GM19452 (cell line): ENCODE results near the gene LRMDA.

Experiments used
- ATAC-seq: cut with Tn5 transposase; IDR thresholded peaks from one replicate; pipeline ENCODE4 v1.9.1; 2021; ENCODE audit not compliant: unreplicated experiment

LRMDA gene

DNA sequence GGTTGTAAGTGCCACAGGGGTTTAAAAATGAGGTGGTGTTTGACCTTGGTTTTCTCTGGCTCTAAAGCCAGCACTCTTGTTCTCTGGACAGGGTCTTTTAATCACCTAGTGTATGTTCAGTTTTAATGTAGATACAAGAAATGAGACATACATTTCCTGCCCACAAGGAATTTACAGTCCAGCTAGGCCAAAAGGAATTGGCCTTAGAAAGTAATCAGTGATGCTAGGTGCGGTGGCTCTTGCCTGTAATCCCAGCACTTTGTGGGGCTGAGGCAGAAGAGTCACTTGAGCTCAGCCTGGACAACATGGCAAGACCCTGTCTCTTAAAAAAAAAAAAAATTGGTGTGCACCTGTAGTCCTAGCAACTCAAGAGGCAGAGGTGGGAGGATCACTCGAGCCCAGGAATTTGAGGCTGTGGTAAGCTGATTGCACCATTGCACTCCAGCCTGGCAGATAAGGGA lies 100.2 kb downstream of the LRMDA start:
- no peak for ATAC-seq

DNA sequence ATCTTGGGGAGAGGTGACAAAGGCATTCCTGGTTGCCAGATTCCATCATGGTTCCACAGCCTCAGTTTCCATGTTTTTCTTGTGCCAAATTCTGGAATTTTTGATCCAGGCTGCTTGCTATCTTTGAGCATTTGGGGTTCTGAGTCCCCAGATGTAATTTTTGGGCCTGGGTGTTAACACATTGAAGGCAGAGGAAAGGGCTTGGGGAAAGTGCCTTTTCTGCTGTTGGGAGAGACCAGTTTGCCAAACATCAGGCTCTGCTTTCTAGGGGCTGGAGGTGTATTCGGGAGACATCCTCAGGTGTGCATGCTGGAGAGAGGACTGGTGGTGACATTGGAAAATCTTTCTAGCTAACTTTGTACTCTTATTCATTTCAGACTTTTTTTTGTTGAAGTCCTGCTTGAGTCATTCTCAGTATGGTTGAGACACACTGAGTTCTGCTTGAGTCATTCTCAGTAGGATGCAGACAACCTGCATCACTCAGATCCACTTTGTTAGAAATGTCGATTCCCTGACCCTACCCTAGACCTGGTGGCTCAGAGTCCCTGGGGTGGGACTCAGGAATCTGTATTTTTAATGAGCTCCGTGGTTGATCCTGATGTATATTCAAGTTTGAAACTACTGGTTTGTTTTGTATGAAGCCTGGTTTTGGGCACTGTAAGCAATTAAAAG lies 101.0 kb downstream of the LRMDA start:
- ATAC-seq: no peak

DNA sequence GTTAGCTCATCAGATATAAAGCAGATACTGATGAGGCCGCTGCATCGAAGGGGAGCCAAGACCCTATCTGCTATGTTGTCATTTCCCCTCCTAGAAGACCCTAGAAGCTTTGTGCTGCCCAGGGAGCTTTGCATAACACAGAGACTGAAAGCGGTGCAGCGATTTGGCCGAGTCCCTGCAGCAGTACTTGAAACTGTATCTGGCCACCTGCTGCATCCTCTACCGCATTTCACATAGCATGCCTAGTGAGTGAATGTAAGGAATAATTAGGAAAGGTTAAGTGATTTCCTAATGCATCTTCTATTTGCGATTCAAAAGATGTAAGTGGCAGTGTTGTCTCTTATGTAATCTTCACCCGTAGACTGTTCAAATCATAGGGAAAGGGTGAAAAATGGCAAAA lies 106.7 kb downstream of the LRMDA start:
- no peak for ATAC-seq

DNA sequence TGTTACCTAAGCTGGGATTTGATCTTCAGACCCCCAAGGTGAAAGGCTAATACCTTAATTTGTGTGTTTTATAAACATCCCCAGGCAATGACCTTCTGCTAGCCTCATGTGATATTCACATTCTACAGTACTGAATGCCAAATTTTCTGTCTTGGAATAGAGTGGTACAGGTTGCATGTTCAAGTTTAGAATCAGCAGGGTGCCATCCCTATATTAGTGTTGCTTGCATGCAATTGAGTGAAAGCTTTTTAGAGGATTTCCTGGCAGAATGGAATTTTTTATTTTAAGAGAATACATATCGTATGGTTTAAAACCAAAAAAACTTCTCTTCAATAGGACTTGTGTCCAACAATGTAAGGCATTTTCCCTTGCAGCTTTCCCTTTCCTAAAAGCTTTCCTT lies 107.3 kb downstream of the LRMDA start:
- no peak for ATAC-seq

DNA sequence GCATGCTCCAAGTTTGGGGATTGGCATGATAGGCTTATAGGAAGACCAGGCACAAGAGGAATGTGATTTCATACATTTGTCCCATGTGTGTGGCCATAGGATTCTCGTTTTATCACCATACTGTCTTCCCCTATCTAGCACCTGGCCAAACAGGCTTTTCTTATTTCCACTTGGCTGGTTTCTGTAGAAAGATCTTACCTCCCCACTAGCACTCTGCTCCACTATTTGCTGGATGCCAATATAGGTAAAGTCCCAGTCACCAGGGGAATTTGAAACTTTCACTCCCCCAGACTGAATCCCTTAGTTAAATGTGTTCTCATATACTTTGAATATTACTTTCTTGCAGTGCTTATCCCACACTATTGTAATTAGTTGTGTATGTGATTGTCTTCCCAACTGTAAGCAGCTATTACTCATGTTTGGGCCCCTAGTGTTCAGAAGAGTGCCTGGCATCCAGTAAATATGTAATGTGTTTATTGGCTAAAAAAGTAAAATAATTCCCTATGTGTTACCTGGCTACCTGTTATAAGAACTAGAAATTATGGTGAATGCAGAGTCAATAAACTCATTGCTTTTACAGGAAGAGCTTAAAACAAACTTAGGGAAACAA lies 109.0 kb downstream of the LRMDA start:
- ATAC-seq: no peak

DNA sequence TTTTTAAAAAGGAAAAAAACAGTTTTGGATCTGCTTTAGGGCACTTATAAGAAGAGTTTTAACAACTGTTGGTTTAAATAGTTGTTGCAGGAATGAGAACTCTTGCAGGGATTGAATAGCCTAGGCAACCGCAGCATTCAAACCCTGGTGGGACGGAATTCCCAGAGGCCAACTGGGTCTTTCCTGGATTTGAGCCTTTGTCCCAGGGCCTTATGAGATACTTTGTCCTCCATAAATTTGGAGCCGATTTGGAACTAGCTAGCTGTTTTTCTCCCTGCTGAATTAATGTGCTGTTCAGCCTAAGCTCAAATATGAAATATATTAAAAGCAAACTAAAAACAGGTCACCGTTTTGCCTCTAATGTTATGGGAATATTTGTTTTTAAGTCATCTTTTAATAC lies 109.6 kb downstream of the LRMDA start:
- ATAC-seq: no peak

DNA sequence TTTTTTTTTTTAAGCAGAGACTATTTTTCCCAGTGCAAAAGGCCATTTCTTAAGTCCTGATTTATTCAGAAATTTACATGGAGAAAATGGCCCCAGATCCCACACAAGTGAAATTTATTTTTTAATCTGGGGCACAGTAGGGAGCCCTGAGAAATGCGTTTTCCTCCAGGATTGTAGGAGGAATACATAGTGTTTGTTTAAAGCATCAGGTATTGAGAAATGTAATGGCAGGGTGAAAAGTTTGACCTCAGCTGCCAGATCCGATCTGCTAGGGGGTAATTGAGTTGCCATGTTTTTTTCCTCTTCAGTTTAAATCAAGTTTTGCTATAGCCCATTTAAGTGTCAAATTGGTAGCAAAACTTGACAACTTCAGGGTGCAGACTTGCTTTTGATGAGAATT lies 110.0 kb downstream of the LRMDA start:
- no peak for ATAC-seq

DNA sequence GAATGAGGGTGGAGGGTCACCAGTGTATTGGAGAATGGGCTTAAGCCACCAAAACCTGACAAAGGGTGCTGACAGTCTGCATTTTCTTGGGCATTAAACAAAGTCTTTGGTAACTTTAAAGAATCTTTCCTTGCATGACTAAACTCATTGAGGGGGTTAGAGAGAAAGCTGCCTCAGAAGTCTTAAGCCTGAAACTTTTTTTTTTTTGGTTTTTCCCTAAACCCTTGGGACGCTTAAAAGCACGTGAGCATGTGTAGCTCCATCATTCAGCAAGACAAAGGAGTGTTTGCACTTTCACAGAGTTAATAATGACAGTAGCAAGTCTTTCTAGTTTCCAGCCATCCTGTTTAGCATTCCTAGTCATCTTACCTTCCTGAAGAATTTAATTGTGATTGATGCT lies 110.7 kb downstream of the LRMDA start:
- no peak for ATAC-seq

DNA sequence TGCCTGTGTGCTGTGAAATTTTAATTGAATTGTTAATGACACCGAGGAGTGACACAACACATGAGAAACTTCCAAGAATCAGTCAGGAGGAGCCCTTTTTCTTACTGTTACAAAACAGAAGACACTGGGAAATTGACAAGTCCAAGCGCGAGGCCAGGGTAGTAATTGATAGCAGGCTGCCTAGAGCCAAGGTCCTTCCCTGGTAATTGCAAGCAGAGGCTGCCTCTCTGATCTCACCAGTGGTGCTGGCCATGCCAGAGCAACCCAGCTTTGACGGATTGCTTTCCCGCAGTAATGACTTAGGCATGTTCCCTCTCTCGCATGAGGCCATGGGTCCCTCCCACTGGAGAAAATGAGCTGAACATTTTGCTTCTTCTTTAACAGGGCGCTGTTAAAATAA lies 111.5 kb downstream of the LRMDA start:
- ATAC-seq: no peak

DNA sequence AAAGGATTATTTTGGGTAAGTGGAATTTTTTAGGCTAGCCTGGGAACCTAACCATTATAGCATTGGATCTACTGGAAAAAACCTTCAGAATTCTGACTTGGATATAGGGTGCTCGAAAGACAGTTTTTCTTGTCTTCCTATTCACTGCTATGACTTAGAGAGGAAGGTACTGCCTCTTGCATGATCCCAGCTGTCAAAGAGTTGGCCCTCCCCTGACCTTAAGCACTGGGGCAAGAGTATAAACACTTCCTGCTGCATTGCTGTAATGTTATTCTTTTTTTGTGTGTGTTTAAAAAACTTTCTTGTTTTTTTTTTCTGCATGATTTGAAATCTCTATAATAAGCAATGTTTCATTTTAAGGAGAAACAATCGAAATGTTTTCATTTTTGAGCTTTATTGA lies 113.0 kb downstream of the LRMDA start:
- no peak for ATAC-seq

DNA sequence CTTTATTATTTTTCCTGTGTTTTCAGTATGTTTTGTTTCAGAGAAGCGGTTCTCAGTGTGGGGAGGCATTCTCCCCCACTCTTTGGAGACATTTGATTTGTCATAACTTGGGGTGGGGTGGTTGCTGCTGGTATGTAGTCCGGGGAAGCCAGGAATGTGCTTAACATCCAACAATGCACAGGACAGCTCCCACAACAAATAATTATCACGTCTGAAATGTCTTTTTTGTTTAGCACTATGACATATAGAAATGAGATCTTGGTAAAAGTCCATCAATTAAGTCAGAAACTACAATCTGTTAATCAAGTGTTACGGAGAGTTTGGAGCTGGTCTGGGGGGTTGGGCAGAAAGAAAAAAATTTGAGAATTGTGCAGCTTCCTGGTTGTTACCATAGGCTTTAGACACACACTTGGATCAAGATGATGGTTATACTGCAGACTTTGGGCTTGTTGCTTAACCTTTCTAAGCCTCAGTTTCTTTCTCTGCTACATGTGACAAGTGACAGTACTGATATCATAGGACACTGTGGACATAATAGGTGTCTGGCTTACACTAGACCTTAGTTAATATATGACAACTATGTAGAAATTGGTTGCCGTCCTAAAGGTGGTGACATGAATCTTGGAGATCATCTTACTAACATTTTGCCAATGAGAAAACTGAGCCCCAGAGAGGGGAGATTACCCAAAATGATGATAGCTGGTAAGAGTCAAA lies 113.7 kb downstream of the LRMDA start:
- ATAC-seq: no peak

DNA sequence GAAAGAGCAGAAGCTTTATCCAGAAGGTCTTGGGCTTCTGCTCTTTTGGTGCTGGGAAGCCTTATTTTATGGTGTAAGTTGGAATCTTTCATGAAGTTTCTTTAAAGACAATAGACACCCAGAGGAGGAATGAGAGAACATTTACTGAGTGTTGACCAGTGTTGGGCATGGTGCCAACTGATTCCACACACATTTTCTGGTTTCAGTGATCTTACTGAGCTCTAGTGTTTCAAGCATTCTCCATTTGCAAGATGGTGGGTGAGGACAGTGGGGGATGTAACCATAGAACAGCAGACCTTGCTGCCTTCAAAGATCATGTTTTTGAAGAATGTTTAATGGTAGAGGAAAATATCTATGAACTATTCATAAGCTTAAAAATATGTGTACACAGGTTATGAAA lies 114.6 kb downstream of the LRMDA start:
- no peak for ATAC-seq

DNA sequence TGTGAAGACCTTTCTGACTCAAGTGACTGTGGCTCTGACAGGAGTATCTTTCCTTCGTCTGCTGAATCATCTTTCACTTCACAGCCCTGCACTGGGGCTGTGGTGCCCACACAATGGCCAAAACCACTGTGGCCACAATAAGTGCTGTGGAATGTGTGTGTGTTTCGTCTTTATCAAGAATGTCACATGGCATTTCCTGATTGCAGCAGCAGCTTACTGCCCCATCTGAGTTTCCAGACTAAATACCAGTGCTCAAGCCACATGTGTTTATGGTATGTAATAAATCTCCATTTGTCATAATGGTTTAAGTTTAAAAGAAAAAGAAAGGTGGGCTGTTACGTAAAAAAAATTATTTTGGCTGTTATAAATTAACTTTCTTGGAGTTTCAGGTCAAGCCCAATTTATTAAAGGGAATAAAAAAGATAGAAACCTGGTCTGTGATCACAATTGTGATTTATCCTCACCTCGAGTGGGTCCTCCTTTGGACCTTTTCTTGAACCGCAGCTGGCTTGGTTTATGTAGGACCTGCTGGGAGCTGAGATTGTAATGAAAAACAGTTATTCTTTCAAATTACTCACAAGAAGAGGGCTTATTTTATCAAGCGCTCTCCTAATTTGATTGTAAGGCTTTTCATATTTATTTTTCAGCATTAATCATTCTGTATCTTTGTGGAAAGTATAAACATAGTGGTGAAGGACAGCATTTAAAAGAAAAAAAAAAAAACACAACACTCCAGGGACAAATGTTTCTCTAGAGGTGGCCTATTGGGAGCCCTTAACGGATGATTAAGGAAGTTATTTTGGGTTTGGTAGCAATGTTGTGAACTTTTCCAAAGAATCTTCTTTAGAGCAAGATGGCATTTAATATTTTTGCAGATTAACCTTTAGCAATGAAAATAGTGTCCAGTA lies 116.2 kb downstream of the LRMDA start:
- no peak for ATAC-seq

DNA sequence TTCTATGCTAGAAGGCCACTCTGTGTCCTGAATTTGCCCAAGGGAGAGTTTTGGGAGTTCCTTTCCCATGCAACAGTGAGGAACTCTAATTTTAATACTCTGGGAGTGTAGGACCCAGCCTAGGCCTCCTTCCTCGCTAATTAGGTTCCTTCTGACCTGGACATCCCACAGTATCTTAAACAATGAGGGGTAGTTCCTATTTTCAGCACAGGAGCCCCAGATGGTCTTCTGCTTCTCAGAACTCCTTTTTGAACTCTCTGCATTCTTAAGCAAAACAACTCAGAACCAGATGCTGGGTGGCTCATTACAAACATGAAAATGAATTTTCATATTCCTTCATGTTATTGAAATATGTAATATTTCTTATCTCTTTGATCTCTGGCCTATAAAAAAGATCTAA lies 116.9 kb downstream of the LRMDA start:
- ATAC-seq: no peak

DNA sequence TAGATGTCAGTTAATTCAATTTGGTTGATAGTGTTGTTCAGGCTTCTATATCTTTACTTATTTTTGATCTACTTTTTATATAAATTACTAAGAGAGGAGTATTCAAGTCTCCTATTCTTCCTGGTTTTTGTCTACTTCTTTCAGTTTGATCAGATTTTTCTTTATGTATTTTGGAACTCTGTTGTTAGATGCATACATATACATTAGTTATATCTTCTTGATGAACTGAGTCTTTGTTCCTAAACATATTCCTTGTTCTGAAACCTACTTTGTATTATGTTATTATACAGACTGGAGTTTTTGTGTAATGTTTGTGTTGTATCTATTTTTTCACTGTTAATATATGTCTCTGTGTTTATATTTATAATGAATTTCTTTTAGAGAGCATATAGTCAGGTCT lies 118.8 kb downstream of the LRMDA start:
- no peak for ATAC-seq

DNA sequence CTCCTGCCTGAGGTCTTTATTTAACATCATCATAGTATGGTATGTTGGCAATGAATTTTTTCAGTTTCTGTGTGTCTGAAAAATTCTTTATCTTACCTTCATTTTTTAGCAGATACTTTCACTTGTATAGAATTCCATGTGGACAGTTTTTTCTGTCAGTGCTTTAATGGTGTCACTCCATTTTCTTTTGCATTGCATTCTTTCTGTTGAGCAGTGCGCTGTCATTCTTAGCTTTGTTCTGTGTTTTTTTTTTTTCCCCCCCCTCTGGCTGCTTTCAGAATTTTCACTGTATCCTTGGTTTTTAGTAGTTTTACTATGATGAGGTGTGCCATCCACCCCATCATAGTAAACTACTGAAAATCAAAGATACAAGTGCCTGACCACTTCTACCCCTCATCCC lies 120.7 kb downstream of the LRMDA start:
- no peak for ATAC-seq

DNA sequence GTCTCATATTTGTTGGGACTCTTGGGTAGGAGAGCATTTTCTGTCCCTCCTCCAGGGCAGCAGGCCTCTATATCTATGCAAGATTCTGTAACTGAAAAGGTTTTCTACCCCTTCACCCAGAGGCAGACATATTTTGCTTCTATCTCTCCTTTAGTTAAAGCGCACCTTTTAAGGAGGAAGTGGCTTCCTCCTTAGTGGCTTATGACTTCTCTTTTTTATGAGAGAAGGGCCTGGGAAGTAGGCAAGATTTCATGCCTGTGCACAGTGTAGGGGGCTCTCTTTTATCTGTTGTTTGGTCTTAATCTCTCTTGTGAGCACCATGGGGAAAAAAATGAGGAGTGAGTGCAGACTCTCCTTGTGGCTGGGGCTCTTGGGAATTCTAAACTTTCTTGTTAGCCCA lies 122.1 kb downstream of the LRMDA start:
- no peak for ATAC-seq

DNA sequence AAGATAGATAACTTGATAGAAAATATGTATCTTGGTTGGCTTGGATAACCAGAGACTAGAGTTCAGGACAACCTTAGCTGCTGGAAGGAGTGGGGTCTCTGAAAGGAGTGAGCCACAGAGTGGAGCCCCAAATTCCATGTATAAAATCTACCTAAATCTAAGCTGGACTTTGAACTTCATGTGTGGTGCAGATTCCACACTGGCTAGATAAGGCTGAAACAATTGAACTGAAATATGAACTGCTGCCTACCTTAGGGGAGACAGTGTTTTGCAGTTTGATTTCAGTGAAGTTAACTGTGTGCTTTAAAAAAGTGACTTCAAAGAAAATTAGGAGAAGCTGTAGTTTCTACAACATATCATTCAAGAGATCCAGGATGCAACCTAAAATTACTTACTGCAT lies 123.9 kb downstream of the LRMDA start:
- ATAC-seq: no peak

DNA sequence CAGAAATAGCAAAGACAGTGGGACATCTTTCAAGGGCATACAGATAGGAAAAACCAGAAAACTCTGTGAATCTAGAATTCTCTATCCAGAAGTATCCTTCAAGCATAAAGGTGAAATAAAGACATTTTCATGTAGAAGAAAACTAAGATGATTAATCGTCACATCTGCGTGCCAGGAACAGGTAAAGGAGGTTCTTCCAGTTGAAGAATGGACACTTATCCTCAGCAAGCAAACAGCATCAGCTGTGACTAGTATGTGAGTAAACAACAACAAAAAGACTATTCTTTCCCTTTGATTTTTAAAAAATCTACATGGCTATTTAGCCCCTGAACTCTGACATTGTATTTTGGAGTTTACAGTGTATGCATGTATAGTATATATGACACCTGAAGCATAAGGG lies 124.9 kb downstream of the LRMDA start:
- no peak for ATAC-seq

DNA sequence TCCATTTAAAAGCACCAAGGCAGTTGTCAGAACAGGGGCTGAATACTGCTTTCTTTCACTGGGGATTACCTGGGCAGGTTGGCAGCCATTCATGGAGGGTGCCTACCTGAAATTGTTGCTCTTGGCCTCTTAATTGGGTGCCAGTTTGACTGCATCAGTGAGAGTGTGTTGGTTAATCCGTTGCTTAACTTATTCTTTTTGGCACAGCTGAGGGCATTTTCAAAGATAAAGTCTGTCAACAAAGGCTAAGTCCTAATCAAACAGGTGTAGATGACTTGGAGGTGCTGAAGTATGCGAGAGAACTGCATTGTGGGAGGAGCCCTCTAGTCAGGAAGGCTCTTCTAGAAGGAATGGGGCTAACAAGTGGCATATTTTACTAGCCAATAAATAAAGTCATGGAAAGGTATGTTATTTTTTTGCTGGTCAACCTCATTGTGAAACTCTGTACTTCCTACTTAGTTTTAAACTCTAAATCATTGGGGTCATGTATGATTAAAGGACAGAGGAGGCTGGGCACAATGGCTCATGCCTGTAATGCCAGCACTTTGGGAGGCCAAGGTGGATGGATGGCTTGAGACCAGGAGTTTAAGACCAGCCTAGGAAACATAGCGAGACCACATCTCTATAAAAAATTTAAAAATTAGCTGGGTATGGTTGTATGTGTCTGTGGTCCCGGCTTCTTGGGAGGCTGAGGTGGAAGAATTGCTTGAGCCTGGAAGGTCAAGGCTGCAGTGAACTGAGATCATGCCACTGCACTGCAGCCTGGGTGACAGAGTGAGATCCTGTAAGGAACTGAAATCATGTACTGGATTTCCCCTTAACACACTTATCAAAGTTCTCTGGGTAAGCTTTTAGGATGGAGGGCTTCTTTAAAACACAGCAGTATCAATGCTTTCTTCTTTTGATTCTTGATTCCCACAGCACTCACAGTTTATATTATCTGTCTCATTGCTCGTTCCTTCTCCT lies 134.1 kb downstream of the LRMDA start:
- ATAC-seq: peak; percentile 69
